H1 (cell line): ENCODE results near the gene C2orf72. TPM values are rescaled to one million over a fixed set of nuclear protein-coding genes. Genes with fewer than 3 reads are reported as not detected.

ENCODE experiments used
- CTCF ChIA-PET: fragments of 300-600 bp; sonication (Branson Sonifier 250); formaldehyde crosslinking; loops from one replicate; lab custom pipeline; 2021; ENCODE audit not compliant: partially characterized antibody; lab: Charles Lee
- POLR2A ChIA-PET: fragments of 300-600 bp; sonication (Branson Sonifier 250); formaldehyde crosslinking; loops from one replicate; lab custom pipeline; 2021; ENCODE audit warnings: inconsistent platforms; ENCODE audit not compliant: partially characterized antibody; lab: Charles Lee
- DNase-seq, 2 experiments: peaks; one replicate each; pipeline versions ENCODE4 v3.0.0 to v3.0.0-alpha.2; 2010 to 2022; ENCODE audit warnings: low spot score in 2 of 2, low read depth in 1 of 2, mixed read lengths in 1 of 2
- FAIRE-seq: peaks from 2 replicates; lab custom pipeline; 2011; peaks lifted over from hg19 to GRCh38; lab: Jason Lieb, UNC
- H2AFZ ChIP-seq: 2 replicates; pipeline ENCODE4 v1.8.1; 2012; ENCODE audit warnings: low read length, inconsistent platforms
- H2AK5ac ChIP-seq: 2 replicates; pipeline ENCODE4 v1.6.1; 2013; ENCODE audit warnings: low read depth, low read length
- H2BK120ac ChIP-seq: replicated peaks from 2 replicates; pipeline ENCODE3; 2013; ENCODE audit warnings: low read depth, low read length, inconsistent platforms
- H2BK12ac ChIP-seq: 2 replicates; pipeline ENCODE4 v1.6.1; 2013; ENCODE audit warnings: low read depth, low read length
- H2BK15ac ChIP-seq: 2 replicates; pipeline ENCODE4 v1.6.1; 2013; ENCODE audit warnings: low read length
- H2BK20ac ChIP-seq: 2 replicates; pipeline ENCODE4 v1.6.1; 2013; ENCODE audit warnings: low read length
- H2BK5ac ChIP-seq: 2 replicates; pipeline ENCODE4 v1.6.1; 2013; ENCODE audit warnings: low read depth, low read length
- H3K14ac ChIP-seq: 2 replicates; pipeline ENCODE4 v1.6.1; 2013; ENCODE audit warnings: inconsistent platforms; ENCODE audit not compliant: insufficient read length
- H3K18ac ChIP-seq: 2 replicates; pipeline ENCODE4 v1.6.1; 2013; ENCODE audit warnings: low read length; ENCODE audit errors: extremely low read depth
- H3K23ac ChIP-seq: 2 replicates; pipeline ENCODE4 v1.6.1; 2013; ENCODE audit warnings: inconsistent platforms; ENCODE audit not compliant: insufficient read length
- H3K23me2 ChIP-seq: 2 replicates; pipeline ENCODE4 v1.6.1; 2013; ENCODE audit warnings: low read depth, low read length
- H3K27ac ChIP-seq: 2 replicates; pipeline ENCODE4 v1.6.1; 2011; ENCODE audit warnings: low read depth, low read length, inconsistent platforms
- H3K27me3 ChIP-seq, 4 experiments: replicated peaks in 1 of 4; 1 replicate in 1 of 4; 2 replicates in 3 of 4; pipeline versions ENCODE4 v1.6.1 to v1.8.1; 2011 to 2013; ENCODE audit warnings: low read length in 3 of 4, mild to moderate bottlenecking in 3 of 4, inconsistent platforms in 2 of 4, mixed read lengths in 2 of 4, moderate library complexity in 1 of 4; ENCODE audit not compliant: control insufficient read depth in 3 of 4, insufficient read depth in 3 of 4; ENCODE audit errors: extremely low read depth in 1 of 4
- H3K36me3 ChIP-seq, 4 experiments: 2 replicates each; pipeline versions ENCODE4 v1.6.1 to v1.8.1; 2011 to 2013; ENCODE audit warnings: mild to moderate bottlenecking in 4 of 4, low read length in 3 of 4, moderate library complexity in 2 of 4, control low read depth in 1 of 4, inconsistent platforms in 1 of 4; ENCODE audit not compliant: insufficient read depth in 4 of 4, control insufficient read depth in 2 of 4
- H3K4ac ChIP-seq: replicated peaks from 2 replicates; pipeline ENCODE3; 2013; ENCODE audit warnings: low read length, low read depth, mixed read lengths, inconsistent platforms; ENCODE audit not compliant: insufficient read length
- H3K4me1 ChIP-seq, 4 experiments: replicated peaks in 1 of 4; 1 replicate in 1 of 4; 2 replicates in 3 of 4; pipeline versions ENCODE4 v1.6.1 to v1.8.1; 2011 to 2013; ENCODE audit warnings: low read length in 3 of 4, inconsistent platforms in 2 of 4, mixed read lengths in 1 of 4; ENCODE audit not compliant: insufficient read depth in 4 of 4, control insufficient read depth in 3 of 4
- H3K4me2 ChIP-seq, 2 experiments: 2 replicates each; pipeline versions ENCODE4 v1.6.1 to v1.8.1; 2011 to 2013; ENCODE audit warnings: low read depth in 2 of 2, low read length in 2 of 2, control low read depth in 1 of 2, inconsistent platforms in 1 of 2, mild to moderate bottlenecking in 1 of 2; ENCODE audit not compliant: insufficient read depth in 1 of 2
- H3K4me3 ChIP-seq, 4 experiments: fragments of 200-600, 300-600 bp in 1 of 4; sonication (generic), shearing (Covaris generic), sonication (Bioruptor Twin) in 1 of 4; 2 replicates each; pipeline versions ENCODE4 v1.5.1 to v1.8.1; 2011 to 2016; ENCODE audit warnings: low read length in 4 of 4, low read depth in 3 of 4, control low read depth in 2 of 4, inconsistent platforms in 2 of 4, mild to moderate bottlenecking in 2 of 4, mixed read lengths in 1 of 4, moderate library complexity in 1 of 4; ENCODE audit not compliant: insufficient read depth in 2 of 4; ENCODE audit errors: extremely low read depth in 1 of 4
- H3K56ac ChIP-seq: replicated peaks from 2 replicates; pipeline ENCODE3; 2013; ENCODE audit warnings: low read depth, mild to moderate bottlenecking, mixed read lengths, low read length, inconsistent platforms; ENCODE audit not compliant: insufficient read length
- H3K79me1 ChIP-seq: 2 replicates; pipeline ENCODE4 v1.6.1; 2013; ENCODE audit warnings: low read depth, low read length, control low read depth
- H3K79me2 ChIP-seq, 2 experiments: 2 replicates each; pipeline versions ENCODE4 v1.6.1 to v1.8.1; 2012 to 2013; ENCODE audit warnings: low read length in 2 of 2, mild to moderate bottlenecking in 2 of 2, inconsistent platforms in 1 of 2; ENCODE audit not compliant: insufficient read depth in 2 of 2, control insufficient read depth in 1 of 2
- H3K9ac ChIP-seq, 4 experiments: replicated peaks in 1 of 4; 1 replicate in 1 of 4; 2 replicates in 3 of 4; pipeline versions ENCODE4 v1.6.1 to v1.8.1; 2011 to 2013; ENCODE audit warnings: low read depth in 3 of 4, low read length in 3 of 4, control low read depth in 2 of 4, mild to moderate bottlenecking in 2 of 4, moderate library complexity in 2 of 4, inconsistent platforms in 1 of 4; ENCODE audit errors: extremely low read depth in 1 of 4
- H3K9me3 ChIP-seq, 2 experiments: 2 replicates each; pipeline versions ENCODE4 v1.6.1 to v1.8.1; 2012 to 2013; ENCODE audit warnings: mild to moderate bottlenecking in 2 of 2, moderate library complexity in 2 of 2, control low read depth in 1 of 2, inconsistent platforms in 1 of 2, low read depth in 1 of 2, low read length in 1 of 2, mixed read lengths in 1 of 2; ENCODE audit not compliant: insufficient read depth in 2 of 2
- H4K20me1 ChIP-seq, 2 experiments: replicated peaks in 1 of 2; 2 replicates each; pipeline versions ENCODE3 to v1.8.1; 2011 to 2013; ENCODE audit warnings: inconsistent platforms in 2 of 2, low read length in 2 of 2, mild to moderate bottlenecking in 1 of 2; ENCODE audit not compliant: insufficient read depth in 2 of 2, control insufficient read depth in 1 of 2
- H4K5ac ChIP-seq: 2 replicates; pipeline ENCODE4 v1.6.1; 2013; ENCODE audit warnings: low read length, low read depth, mixed read lengths, inconsistent platforms; ENCODE audit not compliant: insufficient read length
- H4K8ac ChIP-seq: 2 replicates; pipeline ENCODE4 v1.8.0; 2013; ENCODE audit warnings: mild to moderate bottlenecking, moderate library complexity, low read length, inconsistent platforms; ENCODE audit not compliant: insufficient read depth; ENCODE audit errors: extremely low read depth
- H4K91ac ChIP-seq: replicated peaks from 2 replicates; pipeline ENCODE3; 2013; ENCODE audit warnings: low read length, mixed read lengths, inconsistent platforms; ENCODE audit not compliant: insufficient read length
- BACH1 ChIP-seq: IDR thresholded peaks from 2 replicates; pipeline ENCODE4 v1.6.1; 2012; ENCODE audit warnings: low read length, improper control_type of control experiment
- EGR1 ChIP-seq: IDR thresholded peaks from 2 replicates; pipeline ENCODE4 v1.6.1; 2011; ENCODE audit warnings: low read depth, low read length, borderline replicate concordance
- GABPA ChIP-seq: IDR thresholded peaks from 2 replicates; pipeline ENCODE4 v1.6.1; 2011; ENCODE audit warnings: mild to moderate bottlenecking, low read length, moderate library complexity, borderline replicate concordance; ENCODE audit not compliant: insufficient read depth
- HDAC6 ChIP-seq: IDR thresholded peaks from one replicate; pipeline ENCODE4 v1.7.1; 2012; ENCODE audit warnings: low read depth, mild to moderate bottlenecking, inconsistent platforms, low read length, moderate library complexity
- JUN ChIP-seq: IDR thresholded peaks from 2 replicates; pipeline ENCODE4 v1.6.1; 2011; ENCODE audit warnings: low read depth, mild to moderate bottlenecking, improper control_type of control experiment, low read length
- KDM4A ChIP-seq: IDR thresholded peaks from one replicate; pipeline ENCODE4 v1.7.1; 2012; ENCODE audit warnings: low read depth, mild to moderate bottlenecking, moderate library complexity, low read length, inconsistent platforms; ENCODE audit not compliant: severe bottlenecking
- NRF1 ChIP-seq: IDR thresholded peaks from 2 replicates; pipeline ENCODE4 v1.6.1; 2011; ENCODE audit warnings: mild to moderate bottlenecking, low read depth, low read length, improper control_type of control experiment
- RXRA ChIP-seq: IDR thresholded peaks from 2 replicates; pipeline ENCODE4 v1.6.1; 2011; ENCODE audit warnings: low read depth, mild to moderate bottlenecking, low read length, moderate library complexity; ENCODE audit not compliant: insufficient read depth
- SAP30 ChIP-seq: fragments of 300-600 bp; sonication (generic); IDR thresholded peaks from 2 replicates; pipeline ENCODE4 v1.7.1; 2012; ENCODE audit warnings: low read length, moderate library complexity, mild to moderate bottlenecking, inconsistent platforms; ENCODE audit not compliant: insufficient read depth, insufficient replicate concordance
- ZNF274 ChIP-seq: IDR thresholded peaks from 2 replicates; pipeline ENCODE4 v1.7.0; 2012; ENCODE audit warnings: low read length, borderline replicate concordance; ENCODE audit errors: extremely low read depth
- WGBS, 2 experiments: shearing (Covaris generic) in 1 of 2; methylation state at CpG; one replicate each; pipeline versions ENCODE4 v1.1.6 to v1.1.7; 2013 to 2015; ENCODE audit warnings: low lambda C conversion rate in 2 of 2, mixed read lengths in 2 of 2, inconsistent platforms in 1 of 2, low coverage in 1 of 2, missing lambda C conversion rate in 1 of 2; ENCODE audit not compliant: insufficient replicate concordance in 2 of 2, insufficient coverage in 1 of 2, insufficient read length in 1 of 2; ENCODE audit errors: extremely low coverage in 1 of 2, missing lambda C conversion rate in 1 of 2; 5-methylcytosine and 5-hydroxymethylcytosine counted together
- polyA plus RNA-seq, 7 experiments: library from polyadenylated mRNA; depleted of rRNA in 3 of 7; stranded (reverse) in 5 of 7; unstranded in 2 of 7; fragments of >200 nt in 5 of 7; fragments of 200-250 nt in 2 of 7; gene quantifications; 1 replicate in 5 of 7; 2 replicates in 1 of 7; 4 replicates in 1 of 7; pipeline versions ENCODE4 v1.2.1 to v1.2.3, GENCODE V29; 2011 to 2013; ENCODE audit warnings: missing spikeins in 2 of 7, mixed read lengths in 2 of 7
- total RNA-seq: library from RNA; stranded (reverse); fragmentation: NEBNext Ultra II Directional; extraction: Animal tissue kit (Norgen Biotek cat#: 25700); gene quantifications from 2 replicates; pipeline ENCODE4 v1.2.1, GENCODE V29; 2021
- TF ChIP-seq, protein P1 (sequence below): IDR thresholded peaks from 2 replicates; pipeline ENCODE4 v1.6.1; 2011; ENCODE audit warnings: low read length, improper control_type of control experiment

Gene C2orf72
- total and polyA plus RNA-seq, 2 of the 8 experiments (the other 6 are each of a cell fraction or from before 2014, with no cell fraction given): 1.1 to 1.7 TPM

DNA sequence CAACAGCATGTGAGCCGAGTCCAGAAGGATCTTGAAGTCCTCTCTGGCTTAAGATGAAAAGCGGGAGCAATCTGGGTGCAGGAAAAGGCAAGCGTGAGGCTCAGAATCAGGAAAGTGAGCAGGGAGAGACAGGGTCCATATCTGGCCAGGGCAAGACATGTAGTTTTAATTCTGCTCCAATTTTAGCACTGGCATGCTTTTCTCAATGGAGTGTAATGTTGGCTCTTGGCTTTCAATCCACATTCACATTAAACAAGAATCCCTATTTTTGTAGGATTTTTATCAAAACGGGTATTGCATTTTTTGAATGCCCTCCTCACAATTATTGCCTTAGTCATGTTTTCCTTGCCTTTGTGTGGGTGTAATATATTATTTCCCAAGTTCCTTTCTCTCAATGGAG, 35.4 kb upstream of the C2orf72 start:
- Histone ChIP-seq H4K91ac (no peak overlapping the region), H3K9me3 (peaks cover 3% of the 10 kb centered on the region in 2 experiments; a peak in 1 of 4 replicates), H3K56ac (no peak overlapping the region), H3K23me2 (peaks cover 10% of the 10 kb centered on the region; the same call in 1 of the 2 replicates), H2AFZ (no peak overlapping the region), H2BK20ac (no peak overlapping the region), H2BK5ac (no peak overlapping the region), H3K18ac (no peak overlapping the region), H4K5ac (no peak overlapping the region), H2AK5ac (no peak overlapping the region), H3K4me1 (no peaks in the 10 kb centered on the region; a peak in 2 of 7 replicates), H2BK15ac (no peak overlapping the region), H4K20me1 (peaks cover 0 to 2% of the 10 kb centered on the region in 2 experiments), H3K23ac (no peak overlapping the region), H3K4me3 (no peak overlapping the region), H3K36me3 (no peaks in the 10 kb centered on the region), H3K4ac (no peak overlapping the region), H3K27me3 (peaks cover 0 to 6% (median 3%) of the 10 kb centered on the region in 4 experiments; a peak in 3 of 7 replicates), H3K79me1 (no peaks in the 10 kb centered on the region), H4K8ac (no peak overlapping the region), H3K4me2 (no peak overlapping the region), H2BK12ac (no peak overlapping the region), H3K14ac (no peak overlapping the region), H3K79me2 (no peaks in the 10 kb centered on the region), H3K9ac (no peak overlapping the region), H2BK120ac (no peak overlapping the region), H3K27ac (no peak overlapping the region)
- ChIA-PET POLR2A (no interaction called here), CTCF (interaction anchor here (0.6 to 2.1 kb wide), 3 partner anchors 14 to 88 kb away, joined by 3 to 4 read pairs (median 3); no protein-coding TSS in a partner anchor)
- DNase-seq (no peak), FAIRE-seq (no peak)
- WGBS, 2 experiments: 92% methylated on average over 4 of the region's 4 CpGs; no CpG with 5 or more reads in 1 of the 2 experiments
- TF ChIP-seq JUN (no peak), EGR1 (no peak), KDM4A (no peak), BACH1 (no peak), SAP30 (no peak), RXRA (no peak), ZNF274 (no peak), GABPA (no peak), HDAC6 (no peak), NRF1 (no peak)
- TF ChIP-seq, protein P1, sequence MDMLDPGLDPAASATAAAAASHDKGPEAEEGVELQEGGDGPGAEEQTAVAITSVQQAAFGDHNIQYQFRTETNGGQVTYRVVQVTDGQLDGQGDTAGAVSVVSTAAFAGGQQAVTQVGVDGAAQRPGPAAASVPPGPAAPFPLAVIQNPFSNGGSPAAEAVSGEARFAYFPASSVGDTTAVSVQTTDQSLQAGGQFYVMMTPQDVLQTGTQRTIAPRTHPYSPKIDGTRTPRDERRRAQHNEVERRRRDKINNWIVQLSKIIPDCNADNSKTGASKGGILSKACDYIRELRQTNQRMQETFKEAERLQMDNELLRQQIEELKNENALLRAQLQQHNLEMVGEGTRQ: no peak
